HL-60 (cell line): Measurements from ENCODE around the gene FASN.

ENCODE experiments used
- DNase-seq, 2 experiments: peaks; one replicate each; pipeline ENCODE4 v3.0.0-alpha.2; 2010 to 2020; ENCODE audit warnings: low read depth in 1 of 2, low spot score in 1 of 2
- H3K27ac ChIP-seq: fragments of 250-450 bp; sonication (Bioruptor Pico); replicated peaks from 2 replicates; pipeline ENCODE4 v1.5.1; 2020; ENCODE audit warnings: mild to moderate bottlenecking, moderate library complexity
- H3K27me3 ChIP-seq: fragments of 250-450 bp; sonication (Bioruptor Pico); 2 replicates; pipeline ENCODE4 v1.5.1; 2021; ENCODE audit warnings: mild to moderate bottlenecking, moderate library complexity; ENCODE audit not compliant: insufficient read depth, poor library complexity, severe bottlenecking
- H3K4me3 ChIP-seq: replicated peaks from 2 replicates; pipeline ENCODE4 v1.5.1; 2011; ENCODE audit warnings: mild to moderate bottlenecking, control low read depth, low read length; ENCODE audit not compliant: insufficient read depth
- CTCF ChIP-seq: IDR thresholded peaks from one replicate; pipeline ENCODE4 v1.5.1; 2011; ENCODE audit warnings: low read length, control low read depth, inconsistent platforms; ENCODE audit not compliant: insufficient read depth
- GABPA ChIP-seq: IDR thresholded peaks from 2 replicates; pipeline ENCODE4 v1.6.1; 2012; ENCODE audit warnings: low read depth
- POLR2AphosphoS5 ChIP-seq: IDR thresholded peaks from 2 replicates; pipeline ENCODE4 v1.6.1; 2012; ENCODE audit warnings: low read depth
- REST ChIP-seq: IDR thresholded peaks from 2 replicates; pipeline ENCODE4 v1.6.1; 2012; ENCODE audit warnings: low read depth; ENCODE audit not compliant: insufficient replicate concordance
- SPI1 ChIP-seq: IDR thresholded peaks from 2 replicates; pipeline ENCODE4 v1.6.1; 2012; ENCODE audit warnings: low read depth, mild to moderate bottlenecking, borderline replicate concordance

The FASN gene

GRCh38 chr17:82053556-82054263 lies 44.3 kb downstream of the FASN start:
- H3K4me3 ChIP-seq = no peak overlapping the region
- TF ChIP-seq POLR2AphosphoS5 (no peak), REST (no peak), GABPA (no peak), CTCF (no peak), SPI1 (no peak)
- no peaks in the 10 kb centered on the region for H3K27me3 ChIP-seq
- DNase-seq = no peak
- H3K27ac ChIP-seq = no peak overlapping the region

GRCh38 chr17:82053130-82053529 lies 44.9 kb downstream of the FASN start:
- peak overlapping the region; percentile 78; the same call in 1 of the 2 replicates for H3K4me3 ChIP-seq
- H3K27ac ChIP-seq = no peak overlapping the region; the same call in 1 of the 2 replicates

GRCh38 chr17:82052638-82053059 lies 45.4 kb downstream of the FASN start:
- TF ChIP-seq SPI1 (no peak), REST (no peak)
- H3K4me3 ChIP-seq = peak overlapping the region; percentile 78
- no peak for DNase-seq
- H3K27me3 ChIP-seq = no peaks in the 10 kb centered on the region
- peak overlapping the region; percentile 55 for H3K27ac ChIP-seq

More at GRCh38 chr17:82053130-82053529, 44.9 kb downstream of the FASN start:
- TF ChIP-seq CTCF = no peak
- no peaks in the 10 kb centered on the region for H3K27me3 ChIP-seq
- no peak for DNase-seq

- peak within 1 kb of the TSS; percentile 55 for H3K27ac ChIP-seq
- TF ChIP-seq GABPA (peak; percentile 91), REST (no peak), POLR2AphosphoS5 (0 out of 2 replicates have a peak, but pooled peaks have one; percentile 17), SPI1 (no peak), CTCF (no peak)
- H3K4me3 ChIP-seq = peak within 1 kb of the TSS; percentile 78
- DNase-seq = peak; percentile 62 to 63
- no peaks in the 10 kb centered on the region for H3K27me3 ChIP-seq
Observed at GRCh38 chr17:82051776-82052637, 46.0 kb downstream of the FASN start, which contains the start of the genes GPS1 and RFNG. GPS1 (plus strand) TSS chr17:82051898; CDS start chr17:82051932, 34 bp downstream. RFNG (minus strand) TSS chr17:82051811; CDS start chr17:82051766, 45 bp downstream.
